Measurements from ENCODE around the gene NTNG2.

Gene NTNG2

GRCh38 chr9:132154863-132155567 lies 6.8 kb upstream of the NTNG2 start:
- H3K4me3 ChIP-seq (ENCODE audit: control insufficient read depth, low read depth, low read length) = no peak overlapping the region
- DNase-seq (ENCODE audit: low read depth) = no peak
- no peak for TF ChIP-seq CTCF (conservative IDR thresholded peaks at IDR 0.05; ENCODE audit: control insufficient read depth, insufficient read depth, low read depth, low read length)

- DNase-seq (ENCODE audit: low read depth) = no peak
- no peak overlapping the region for H3K4me3 ChIP-seq (ENCODE audit: control insufficient read depth, low read depth, low read length)
- TF ChIP-seq CTCF (conservative IDR thresholded peaks at IDR 0.05; ENCODE audit: control insufficient read depth, insufficient read depth, low read depth, low read length) = no peak
Measured at GRCh38 chr9:132155568-132155895, 6.3 kb upstream of the NTNG2 start.

- no peak for TF ChIP-seq CTCF (conservative IDR thresholded peaks at IDR 0.05; ENCODE audit: control insufficient read depth, insufficient read depth, low read depth, low read length)
- no peak overlapping the region for H3K4me3 ChIP-seq (ENCODE audit: control insufficient read depth, low read depth, low read length)
- no peak for DNase-seq (ENCODE audit: low read depth)
Measured at GRCh38 chr9:132156262-132156661, 5.6 kb upstream of the NTNG2 start.

- no peak for TF ChIP-seq CTCF (conservative IDR thresholded peaks at IDR 0.05; ENCODE audit: control insufficient read depth, insufficient read depth, low read depth, low read length)
- no peak for DNase-seq (ENCODE audit: low read depth)
- no peak overlapping the region for H3K4me3 ChIP-seq (ENCODE audit: control insufficient read depth, low read depth, low read length)
Measured at GRCh38 chr9:132157347-132158116, 4.3 kb upstream of the NTNG2 start.

- peak; percentile 71 for DNase-seq (ENCODE audit: low read depth)
- peak overlapping the region; percentile 49 for H3K4me3 ChIP-seq (ENCODE audit: control insufficient read depth, low read depth, low read length)
- no peak for TF ChIP-seq CTCF (conservative IDR thresholded peaks at IDR 0.05; ENCODE audit: control insufficient read depth, insufficient read depth, low read depth, low read length)
Measured at GRCh38 chr9:132160802-132161742, 786 bp upstream of the NTNG2 start.

- H3K4me3 ChIP-seq (ENCODE audit: control insufficient read depth, low read depth, low read length) = peak overlapping the region; percentile 50
- no peak for DNase-seq (ENCODE audit: low read depth)
- TF ChIP-seq CTCF (conservative IDR thresholded peaks at IDR 0.05; ENCODE audit: control insufficient read depth, insufficient read depth, low read depth, low read length) = no peak
Measured at GRCh38 chr9:132162764-132163456, 1.1 kb downstream of the NTNG2 start.
